ENCODE data around the gene TBPL1. TPM values are rescaled to one million over a fixed set of nuclear protein-coding genes. Genes with fewer than 3 reads are reported as not detected.

TBPL1 gene
- total and polyA plus RNA-seq, 2 of the 13 experiments (the other 11 are each of a cell fraction or from before 2014, with no cell fraction given), result 25.3 to 39.3 TPM

DNA sequence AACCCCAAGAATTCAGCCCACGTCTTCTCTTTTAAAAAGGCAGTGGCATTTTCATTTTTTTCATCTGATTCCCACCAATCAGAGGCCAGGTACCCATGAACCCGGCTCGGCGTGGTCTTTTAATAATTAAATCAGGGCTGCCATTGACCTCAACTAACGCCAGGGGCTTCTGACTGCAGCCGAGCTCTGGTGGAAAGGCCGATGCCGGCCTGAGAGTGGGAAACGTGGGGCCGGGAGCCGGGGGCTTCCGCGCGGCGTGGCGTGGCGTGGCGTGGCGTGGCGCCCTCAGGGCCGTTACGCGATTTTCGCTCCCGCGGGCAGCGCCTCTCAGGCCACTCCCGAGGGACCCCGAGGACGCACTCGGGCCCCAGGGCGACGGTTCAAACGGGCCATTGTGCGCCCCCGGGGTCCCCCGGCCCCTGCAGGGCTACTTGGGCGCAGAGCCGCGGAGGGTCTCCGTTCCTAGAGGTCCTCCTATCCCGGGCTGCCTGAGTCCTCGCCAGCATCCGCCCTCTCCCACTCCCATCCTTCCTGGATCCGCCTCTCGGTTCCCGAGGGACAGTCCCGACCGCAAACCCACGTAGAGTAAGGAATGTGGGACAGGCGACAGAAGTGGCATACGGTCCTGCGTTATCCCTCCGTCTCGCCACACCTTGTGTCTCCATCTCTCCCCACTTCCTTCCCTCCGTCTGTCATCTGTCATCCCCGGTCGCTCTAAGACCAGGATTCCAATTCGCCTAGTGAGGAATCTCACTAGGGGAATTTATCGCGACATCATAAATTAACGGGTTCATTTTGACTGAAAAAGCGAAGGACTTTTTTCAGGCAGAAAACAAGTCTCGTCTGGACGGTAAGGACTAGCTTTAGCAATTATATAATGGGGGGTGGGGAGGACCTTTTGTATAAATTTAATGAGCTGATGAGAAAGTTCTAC is 876 bp upstream of the TBPL1 start (continued):
- TF ChIP-seq GTF3A (CRISPR knock-in tag; conservative IDR thresholded peaks at IDR 0.05) (no peak), MEIS1 (CRISPR knock-in tag; IDR thresholded peaks at IDR 0.05; ENCODE audit: borderline replicate concordance) (peak; percentile 27; the same call in 1 of the 2 replicates), MYC (CRISPR knock-in tag; IDR thresholded peaks at IDR 0.05; ENCODE audit: borderline replicate concordance) (peak; percentile 65; the same call in 1 of the 2 replicates), FOXK2 (IDR thresholded peaks at IDR 0.05) (no peak), ZNF337 (CRISPR knock-in tag; IDR thresholded peaks at IDR 0.05; ENCODE audit: borderline replicate concordance, low read depth) (peak; percentile 73; the same call in 1 of the 2 replicates), ZNF263 (CRISPR knock-in tag; IDR thresholded peaks at IDR 0.05) (peak; percentile 53; the same call in 1 of the 2 replicates), GATAD1 (CRISPR knock-in tag; IDR thresholded peaks at IDR 0.05) (peak; percentile 38; the same call in 1 of the 2 replicates), ZNF44 (CRISPR knock-in tag; IDR thresholded peaks at IDR 0.05) (no peak), POLR2A (IDR thresholded peaks at IDR 0.05; ENCODE audit: insufficient read depth in 1 of 2, low read depth in 2 of 2, low read length in 2 of 2) (peak in 1 of 2 experiments; percentile 63; a peak in 3 of 4 replicates), ZNF251 (CRISPR knock-in tag; IDR thresholded peaks at IDR 0.05) (no peak; the same call in 1 of the 2 replicates), SALL2 (CRISPR knock-in tag; IDR thresholded peaks at IDR 0.05) (no peak), GFI1 (CRISPR knock-in tag; IDR thresholded peaks at IDR 0.05; ENCODE audit: borderline replicate concordance) (no peak), RAD51 (IDR thresholded peaks at IDR 0.05; ENCODE audit: borderline replicate concordance) (no peak), ZNF720 (CRISPR knock-in tag; IDR thresholded peaks at IDR 0.05) (no peak), SYNCRIP (IDR thresholded peaks at IDR 0.05; ENCODE audit: insufficient read depth, low read depth, low read length) (no peak)
- TF ChIP-seq, protein P1, sequence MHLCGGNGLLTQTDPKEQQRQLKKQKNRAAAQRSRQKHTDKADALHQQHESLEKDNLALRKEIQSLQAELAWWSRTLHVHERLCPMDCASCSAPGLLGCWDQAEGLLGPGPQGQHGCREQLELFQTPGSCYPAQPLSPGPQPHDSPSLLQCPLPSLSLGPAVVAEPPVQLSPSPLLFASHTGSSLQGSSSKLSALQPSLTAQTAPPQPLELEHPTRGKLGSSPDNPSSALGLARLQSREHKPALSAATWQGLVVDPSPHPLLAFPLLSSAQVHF (CRISPR knock-in tag; IDR thresholded peaks at IDR 0.05), result no peak
- TF ChIP-seq, protein P2, sequence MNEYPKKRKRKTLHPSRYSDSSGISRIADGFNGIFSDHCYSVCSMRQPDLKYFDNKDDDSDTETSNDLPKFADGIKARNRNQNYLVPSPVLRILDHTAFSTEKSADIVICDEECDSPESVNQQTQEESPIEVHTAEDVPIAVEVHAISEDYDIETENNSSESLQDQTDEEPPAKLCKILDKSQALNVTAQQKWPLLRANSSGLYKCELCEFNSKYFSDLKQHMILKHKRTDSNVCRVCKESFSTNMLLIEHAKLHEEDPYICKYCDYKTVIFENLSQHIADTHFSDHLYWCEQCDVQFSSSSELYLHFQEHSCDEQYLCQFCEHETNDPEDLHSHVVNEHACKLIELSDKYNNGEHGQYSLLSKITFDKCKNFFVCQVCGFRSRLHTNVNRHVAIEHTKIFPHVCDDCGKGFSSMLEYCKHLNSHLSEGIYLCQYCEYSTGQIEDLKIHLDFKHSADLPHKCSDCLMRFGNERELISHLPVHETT (CRISPR knock-in tag; conservative IDR thresholded peaks at IDR 0.05), result no peak
- TF ChIP-seq, protein P3, sequence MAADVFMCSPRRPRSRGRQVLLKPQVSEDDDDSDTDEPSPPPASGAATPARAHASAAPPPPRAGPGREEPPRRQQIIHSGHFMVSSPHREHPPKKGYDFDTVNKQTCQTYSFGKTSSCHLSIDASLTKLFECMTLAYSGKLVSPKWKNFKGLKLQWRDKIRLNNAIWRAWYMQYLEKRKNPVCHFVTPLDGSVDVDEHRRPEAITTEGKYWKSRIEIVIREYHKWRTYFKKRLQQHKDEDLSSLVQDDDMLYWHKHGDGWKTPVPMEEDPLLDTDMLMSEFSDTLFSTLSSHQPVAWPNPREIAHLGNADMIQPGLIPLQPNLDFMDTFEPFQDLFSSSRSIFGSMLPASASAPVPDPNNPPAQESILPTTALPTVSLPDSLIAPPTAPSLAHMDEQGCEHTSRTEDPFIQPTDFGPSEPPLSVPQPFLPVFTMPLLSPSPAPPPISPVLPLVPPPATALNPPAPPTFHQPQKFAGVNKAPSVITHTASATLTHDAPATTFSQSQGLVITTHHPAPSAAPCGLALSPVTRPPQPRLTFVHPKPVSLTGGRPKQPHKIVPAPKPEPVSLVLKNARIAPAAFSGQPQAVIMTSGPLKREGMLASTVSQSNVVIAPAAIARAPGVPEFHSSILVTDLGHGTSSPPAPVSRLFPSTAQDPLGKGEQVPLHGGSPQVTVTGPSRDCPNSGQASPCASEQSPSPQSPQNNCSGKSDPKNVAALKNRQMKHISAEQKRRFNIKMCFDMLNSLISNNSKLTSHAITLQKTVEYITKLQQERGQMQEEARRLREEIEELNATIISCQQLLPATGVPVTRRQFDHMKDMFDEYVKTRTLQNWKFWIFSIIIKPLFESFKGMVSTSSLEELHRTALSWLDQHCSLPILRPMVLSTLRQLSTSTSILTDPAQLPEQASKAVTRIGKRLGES (CRISPR knock-in tag; IDR thresholded peaks at IDR 0.05; ENCODE audit: borderline replicate concordance), result no peak
- TF ChIP-seq, protein P4, sequence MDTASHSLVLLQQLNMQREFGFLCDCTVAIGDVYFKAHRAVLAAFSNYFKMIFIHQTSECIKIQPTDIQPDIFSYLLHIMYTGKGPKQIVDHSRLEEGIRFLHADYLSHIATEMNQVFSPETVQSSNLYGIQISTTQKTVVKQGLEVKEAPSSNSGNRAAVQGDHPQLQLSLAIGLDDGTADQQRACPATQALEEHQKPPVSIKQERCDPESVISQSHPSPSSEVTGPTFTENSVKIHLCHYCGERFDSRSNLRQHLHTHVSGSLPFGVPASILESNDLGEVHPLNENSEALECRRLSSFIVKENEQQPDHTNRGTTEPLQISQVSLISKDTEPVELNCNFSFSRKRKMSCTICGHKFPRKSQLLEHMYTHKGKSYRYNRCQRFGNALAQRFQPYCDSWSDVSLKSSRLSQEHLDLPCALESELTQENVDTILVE (CRISPR knock-in tag; IDR thresholded peaks at IDR 0.05), result no peak
- TF ChIP-seq, protein P5, sequence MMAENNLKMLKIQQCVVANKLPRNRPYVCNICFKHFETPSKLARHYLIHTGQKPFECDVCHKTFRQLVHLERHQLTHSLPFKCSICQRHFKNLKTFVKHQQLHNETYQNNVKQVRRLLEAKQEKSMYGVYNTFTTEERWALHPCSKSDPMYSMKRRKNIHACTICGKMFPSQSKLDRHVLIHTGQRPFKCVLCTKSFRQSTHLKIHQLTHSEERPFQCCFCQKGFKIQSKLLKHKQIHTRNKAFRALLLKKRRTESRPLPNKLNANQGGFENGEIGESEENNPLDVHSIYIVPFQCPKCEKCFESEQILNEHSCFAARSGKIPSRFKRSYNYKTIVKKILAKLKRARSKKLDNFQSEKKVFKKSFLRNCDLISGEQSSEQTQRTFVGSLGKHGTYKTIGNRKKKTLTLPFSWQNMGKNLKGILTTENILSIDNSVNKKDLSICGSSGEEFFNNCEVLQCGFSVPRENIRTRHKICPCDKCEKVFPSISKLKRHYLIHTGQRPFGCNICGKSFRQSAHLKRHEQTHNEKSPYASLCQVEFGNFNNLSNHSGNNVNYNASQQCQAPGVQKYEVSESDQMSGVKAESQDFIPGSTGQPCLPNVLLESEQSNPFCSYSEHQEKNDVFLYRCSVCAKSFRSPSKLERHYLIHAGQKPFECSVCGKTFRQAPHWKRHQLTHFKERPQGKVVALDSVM (CRISPR knock-in tag; IDR thresholded peaks at IDR 0.05), result 0 out of 2 replicates have a peak, but pooled peaks have one; percentile 26
